ENCODE results near the gene MDP1.

- TF ChIP-seq POLR2A (IDR thresholded peaks at IDR 0.05; ENCODE audit: extremely low read depth, insufficient read length): no peak
- TF ChIP-seq CTCF (IDR thresholded peaks at IDR 0.05; ENCODE audit: low read depth, low read length): no peak
Observed at GRCh38 chr14:24176599-24176998, 39.3 kb downstream of the MDP1 start.

Measured in NB4 (cell line).